Measurements from ENCODE around the gene PSMC1. TPM values are rescaled to one million over a fixed set of nuclear protein-coding genes. Genes with fewer than 3 reads are reported as not detected.

PSMC1 gene
- total RNA-seq, 6 experiments from 2014 or later = 40.1 to 79.0 (median 54.4) TPM

DNA sequence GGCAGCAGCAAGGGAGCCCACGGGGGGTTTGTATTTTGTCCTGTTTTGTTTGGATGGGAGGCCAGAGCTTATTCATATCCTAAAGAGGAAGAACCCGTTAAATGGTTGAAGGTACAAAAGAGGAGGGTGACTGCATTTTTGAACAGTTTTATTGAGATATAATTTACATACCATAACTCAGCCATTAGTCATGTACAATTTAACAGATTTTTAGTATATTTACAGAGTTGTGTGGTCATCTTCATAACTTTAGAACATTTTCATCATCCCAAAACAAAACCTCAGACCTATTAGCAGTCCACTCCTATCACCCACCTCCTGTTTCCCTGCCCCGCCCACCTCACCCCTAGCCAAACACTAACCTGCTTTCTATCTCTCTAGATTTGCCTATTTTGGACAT lies 62.8 kb downstream of the PSMC1 start:
- ATAC-seq (no peak), DNase-seq (no peak)
- H3K36me3 ChIP-seq = peaks cover 0 to 21% (median 4%) of the 10 kb centered on the region in 4 donors
- TF ChIP-seq, protein P1, sequence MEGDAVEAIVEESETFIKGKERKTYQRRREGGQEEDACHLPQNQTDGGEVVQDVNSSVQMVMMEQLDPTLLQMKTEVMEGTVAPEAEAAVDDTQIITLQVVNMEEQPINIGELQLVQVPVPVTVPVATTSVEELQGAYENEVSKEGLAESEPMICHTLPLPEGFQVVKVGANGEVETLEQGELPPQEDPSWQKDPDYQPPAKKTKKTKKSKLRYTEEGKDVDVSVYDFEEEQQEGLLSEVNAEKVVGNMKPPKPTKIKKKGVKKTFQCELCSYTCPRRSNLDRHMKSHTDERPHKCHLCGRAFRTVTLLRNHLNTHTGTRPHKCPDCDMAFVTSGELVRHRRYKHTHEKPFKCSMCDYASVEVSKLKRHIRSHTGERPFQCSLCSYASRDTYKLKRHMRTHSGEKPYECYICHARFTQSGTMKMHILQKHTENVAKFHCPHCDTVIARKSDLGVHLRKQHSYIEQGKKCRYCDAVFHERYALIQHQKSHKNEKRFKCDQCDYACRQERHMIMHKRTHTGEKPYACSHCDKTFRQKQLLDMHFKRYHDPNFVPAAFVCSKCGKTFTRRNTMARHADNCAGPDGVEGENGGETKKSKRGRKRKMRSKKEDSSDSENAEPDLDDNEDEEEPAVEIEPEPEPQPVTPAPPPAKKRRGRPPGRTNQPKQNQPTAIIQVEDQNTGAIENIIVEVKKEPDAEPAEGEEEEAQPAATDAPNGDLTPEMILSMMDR (IDR thresholded peaks at IDR 0.05) = no peak
- TF ChIP-seq POLR2A (IDR thresholded peaks at IDR 0.05) = no peak
- no peak overlapping the region for H3K4me3 ChIP-seq
- no peak overlapping the region for H3K27ac ChIP-seq
- H3K27me3 ChIP-seq = no peaks in the 10 kb centered on the region
- H3K4me1 ChIP-seq = peaks cover 0 to 11% (median 3%) of the 10 kb centered on the region in 4 donors
- H3K9me3 ChIP-seq = no peaks in the 10 kb centered on the region
- 90% methylated on average over 3 of the region's 3 CpGs for WGBS (ENCODE audit: insufficient coverage, low coverage, low lambda C conversion rate, missing lambda C conversion rate)
- intact Hi-C loops (cut with DNase I) = no loop called here

DNA sequence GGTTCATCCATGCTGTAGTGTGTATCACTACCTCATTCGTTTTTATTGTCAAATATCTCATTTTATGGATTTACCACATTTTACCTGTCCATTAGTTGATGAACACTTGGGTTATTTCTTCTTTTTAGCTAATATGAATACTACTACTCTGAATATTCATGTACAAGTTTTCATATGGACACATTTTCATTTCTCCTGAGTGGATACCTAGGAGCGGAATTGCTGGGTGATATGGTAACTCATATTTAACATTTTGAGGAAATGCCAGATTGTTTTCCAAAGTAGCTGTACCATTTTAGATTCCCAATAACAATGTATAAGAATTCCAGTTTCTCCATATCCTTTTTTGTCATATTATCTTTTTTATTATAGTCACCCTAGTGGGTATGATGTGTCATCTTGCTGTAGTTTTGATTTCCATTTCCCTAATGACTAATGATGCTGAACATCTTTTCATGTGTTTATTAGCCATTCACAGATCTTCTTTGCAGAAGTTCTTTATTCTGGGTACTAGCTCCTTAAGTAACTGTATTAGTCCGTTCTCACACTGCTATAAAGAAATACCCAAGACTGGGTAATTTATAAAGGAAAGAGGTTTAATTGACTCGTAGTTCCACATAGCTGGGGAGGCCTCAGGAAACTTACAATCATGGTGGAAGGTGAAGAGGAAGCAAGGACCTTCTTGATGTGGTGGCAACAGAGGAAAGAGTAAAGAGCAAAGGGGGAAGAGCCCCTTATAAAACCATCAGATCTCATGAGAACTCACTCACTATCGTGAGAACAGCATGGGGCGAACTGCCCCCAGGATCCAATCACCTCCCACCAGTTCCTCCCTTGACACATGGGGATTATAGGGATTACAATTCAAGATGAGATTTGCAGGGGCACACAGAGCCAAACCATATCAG lies 63.5 kb downstream of the PSMC1 start:
- 85% methylated on average over 6 of the region's 6 CpGs for WGBS (ENCODE audit: insufficient coverage, low coverage, low lambda C conversion rate, missing lambda C conversion rate)
- ATAC-seq (no peak), DNase-seq (no peak)
- no peak overlapping the region for H3K27ac ChIP-seq
- peaks cover 0 to 11% (median 3%) of the 10 kb centered on the region in 4 donors for H3K4me1 ChIP-seq
- H3K36me3 ChIP-seq = peaks cover 0 to 16% (median 4%) of the 10 kb centered on the region in 4 donors
- no peaks in the 10 kb centered on the region for H3K27me3 ChIP-seq
- no peak overlapping the region for H3K4me3 ChIP-seq
- intact Hi-C loops (cut with DNase I) = no loop called here
- H3K9me3 ChIP-seq = no peaks in the 10 kb centered on the region
- no peak for TF ChIP-seq POLR2A (IDR thresholded peaks at IDR 0.05)
- TF ChIP-seq, protein P1 (IDR thresholded peaks at IDR 0.05) = no peak

DNA sequence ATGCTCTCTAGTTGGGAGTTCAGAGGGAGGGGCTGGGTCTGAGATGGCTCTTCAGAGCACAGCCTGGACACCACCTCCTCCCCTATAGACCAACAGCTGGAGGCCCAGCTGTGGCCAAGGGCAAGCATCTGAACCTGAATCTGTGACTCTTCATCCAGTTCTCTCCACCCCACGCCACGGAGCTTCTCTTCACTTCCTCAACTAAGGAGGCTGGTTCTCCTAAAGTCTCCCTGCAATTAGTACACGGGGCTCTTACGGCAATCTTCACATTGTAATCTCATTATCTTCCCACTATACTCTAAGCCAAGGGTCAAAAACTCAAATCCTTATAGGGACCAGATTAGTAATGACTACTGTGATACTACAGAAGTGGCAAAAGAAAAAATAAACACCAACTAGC lies 65.5 kb downstream of the PSMC1 start:
- DNase-seq = no peak
- H3K27me3 ChIP-seq = no peaks in the 10 kb centered on the region
- H3K4me1 ChIP-seq = peaks cover 0 to 11% (median 3%) of the 10 kb centered on the region in 4 donors
- intact Hi-C loops (cut with DNase I) = no loop called here
- ATAC-seq = no peak
- H3K36me3 ChIP-seq = peaks cover 0 to 7% (median 0%) of the 10 kb centered on the region in 4 donors
- H3K27ac ChIP-seq = no peak overlapping the region
- 80% methylated on average over 1 of the region's 4 CpGs for WGBS (ENCODE audit: insufficient coverage, low coverage, low lambda C conversion rate, missing lambda C conversion rate)
- H3K9me3 ChIP-seq = no peaks in the 10 kb centered on the region
- H3K4me3 ChIP-seq = no peak overlapping the region
- no peak for TF ChIP-seq POLR2A (IDR thresholded peaks at IDR 0.05)
- TF ChIP-seq, protein P1 (IDR thresholded peaks at IDR 0.05) = no peak

Other genes with a start within 250 kb of the PSMC1 start
- 1 to 10 TPM in 1 of 6 experiments, under 1 TPM in 5; 0.30 to 1.2 (median 0.36) TPM for gene KCNK13, start 194.6 kb upstream of the PSMC1 start, total RNA-seq
- 10 to 100 TPM in 5 of 6 experiments, 1 to 10 TPM in 1; 7.9 to 16.3 (median 13.8) TPM for gene NRDE2, start 75.4 kb downstream of the PSMC1 start, total RNA-seq
- gene CALM1, start 140.5 kb downstream of the PSMC1 start, total RNA-seq = 100 to 1,000 TPM; 143 to 207 (median 161) TPM

All from right lobe of liver (tissue), 6 donors.